Ectodermal cell (in vitro differentiated cells): ENCODE measurements around the gene COG3.

ENCODE experiments used
- H3K27ac ChIP-seq: 2 replicates; pipeline ENCODE4 v1.7.0; 2013; ENCODE audit warnings: mild to moderate bottlenecking, low read depth, low read length; ENCODE audit not compliant: insufficient read depth, poor library complexity, severe bottlenecking
- H3K27me3 ChIP-seq: 2 replicates; pipeline ENCODE4 v1.7.0; 2013; ENCODE audit warnings: mild to moderate bottlenecking, low read length; ENCODE audit not compliant: insufficient read depth, control insufficient read depth, poor library complexity, severe bottlenecking
- H3K36me3 ChIP-seq: one replicate; pipeline ENCODE4 v1.7.0; 2013; ENCODE audit warnings: low read length; ENCODE audit not compliant: control insufficient read depth, insufficient read depth
- H3K4me1 ChIP-seq: one replicate; pipeline ENCODE4 v1.7.0; 2013; ENCODE audit warnings: low read length; ENCODE audit not compliant: control insufficient read depth, insufficient read depth
- H3K4me3 ChIP-seq: 2 replicates; pipeline ENCODE4 v1.7.0; 2013; ENCODE audit warnings: low read depth, low read length, control low read depth; ENCODE audit not compliant: insufficient read depth
- H3K9me3 ChIP-seq: 2 replicates; pipeline ENCODE4 v1.7.0; 2013; ENCODE audit warnings: mild to moderate bottlenecking, low read length, moderate library complexity; ENCODE audit not compliant: control insufficient read depth
- WGBS, 2 experiments: methylation state at CpG; one replicate each; pipeline ENCODE4 v1.1.7; 2013; ENCODE audit warnings: missing lambda C conversion rate in 2 of 2; 5-methylcytosine and 5-hydroxymethylcytosine counted together

The COG3 gene

GRCh38 chr13:45503658-45504057 is 38.9 kb downstream of the COG3 start:
- Histone ChIP-seq H3K9me3 (no peaks in the 10 kb centered on the region), H3K27me3 (no peaks in the 10 kb centered on the region), H3K4me1 (no peaks in the 10 kb centered on the region), H3K4me3 (no peak overlapping the region), H3K27ac (no peak overlapping the region), H3K36me3 (peaks cover 24% of the 10 kb centered on the region)

DNA sequence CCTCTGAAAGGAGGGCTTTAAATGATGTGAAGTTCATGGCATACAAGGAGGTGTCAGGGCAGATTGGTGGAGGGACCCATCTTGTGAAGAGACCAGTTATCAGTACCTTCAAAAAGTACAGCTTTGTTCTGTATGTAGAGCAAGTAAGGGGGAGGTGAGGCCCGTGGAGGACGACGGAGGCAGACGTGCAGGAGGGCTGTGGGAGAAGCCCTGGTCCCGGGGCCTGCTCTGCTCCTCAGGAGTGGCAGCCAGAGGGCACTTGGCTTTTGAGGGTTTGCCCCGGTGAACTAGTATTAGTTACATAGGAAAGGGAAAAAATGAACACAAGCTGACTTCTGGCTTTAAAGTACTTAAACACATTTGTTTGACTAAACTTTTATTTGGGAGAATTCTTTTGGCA is 42.1 kb downstream of the COG3 start:
- WGBS, 2 experiments, result 94 to 97% methylated on average over 6 of the region's 6 CpGs
- peaks cover 25% of the 10 kb centered on the region for H3K36me3 ChIP-seq
- no peak overlapping the region for H3K27ac ChIP-seq
- H3K4me3 ChIP-seq, result no peak overlapping the region
- no peaks in the 10 kb centered on the region for H3K4me1 ChIP-seq
- no peaks in the 10 kb centered on the region for H3K9me3 ChIP-seq
- H3K27me3 ChIP-seq, result no peaks in the 10 kb centered on the region

DNA sequence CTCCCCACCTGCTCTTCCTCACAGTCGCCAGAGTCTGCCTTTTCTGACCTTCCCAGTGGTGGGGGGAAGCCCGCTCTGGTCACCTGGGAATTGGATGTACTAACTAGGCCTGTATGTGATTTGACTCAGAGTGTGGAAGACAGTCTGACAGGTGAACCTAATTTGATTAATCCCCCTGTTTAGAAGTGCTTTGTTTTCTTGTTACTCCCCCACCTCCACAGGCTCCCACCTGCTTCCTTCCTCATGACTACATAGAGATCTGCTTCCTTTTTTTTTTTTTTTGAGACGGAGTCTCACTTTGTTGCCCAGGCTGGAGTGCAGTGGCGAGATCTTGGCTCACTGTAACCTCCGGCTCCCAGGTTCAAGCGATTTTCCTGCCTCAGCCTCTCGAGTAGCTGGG is 44.0 kb downstream of the COG3 start:
- no peaks in the 10 kb centered on the region for H3K9me3 ChIP-seq
- H3K36me3 ChIP-seq, result peaks cover 22% of the 10 kb centered on the region
- H3K27ac ChIP-seq, result no peak overlapping the region
- no peaks in the 10 kb centered on the region for H3K4me1 ChIP-seq
- 91 to 92% methylated on average over 7 of the region's 7 CpGs for WGBS, 2 experiments
- H3K4me3 ChIP-seq, result no peak overlapping the region
- H3K27me3 ChIP-seq, result no peaks in the 10 kb centered on the region

DNA sequence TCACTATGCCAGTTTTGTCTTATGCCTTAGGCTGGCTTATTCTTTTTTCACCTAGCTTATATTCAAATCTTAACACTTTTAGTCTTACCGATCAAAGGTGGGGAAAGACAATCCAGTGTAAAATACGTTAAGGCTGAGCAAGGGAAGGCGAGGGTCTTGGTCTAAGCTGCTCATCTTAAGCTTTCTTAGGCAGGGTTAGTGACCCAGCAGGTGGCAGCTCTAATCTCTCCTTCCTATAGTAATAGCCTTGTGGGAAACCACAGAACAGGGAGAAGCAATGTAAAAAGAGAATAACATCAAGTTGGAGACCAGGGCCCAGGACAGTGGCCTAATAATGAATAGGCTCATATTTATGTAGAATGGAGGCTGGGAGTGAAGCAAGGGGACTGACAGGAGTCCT is 45.9 kb downstream of the COG3 start:
- Histone ChIP-seq H3K27me3 (no peaks in the 10 kb centered on the region), H3K27ac (no peak overlapping the region), H3K4me3 (no peak overlapping the region), H3K4me1 (no peaks in the 10 kb centered on the region), H3K9me3 (no peaks in the 10 kb centered on the region), H3K36me3 (peaks cover 16% of the 10 kb centered on the region)
- WGBS, 2 experiments, result 57 to 81% methylated on average over 3 of the region's 3 CpGs

DNA sequence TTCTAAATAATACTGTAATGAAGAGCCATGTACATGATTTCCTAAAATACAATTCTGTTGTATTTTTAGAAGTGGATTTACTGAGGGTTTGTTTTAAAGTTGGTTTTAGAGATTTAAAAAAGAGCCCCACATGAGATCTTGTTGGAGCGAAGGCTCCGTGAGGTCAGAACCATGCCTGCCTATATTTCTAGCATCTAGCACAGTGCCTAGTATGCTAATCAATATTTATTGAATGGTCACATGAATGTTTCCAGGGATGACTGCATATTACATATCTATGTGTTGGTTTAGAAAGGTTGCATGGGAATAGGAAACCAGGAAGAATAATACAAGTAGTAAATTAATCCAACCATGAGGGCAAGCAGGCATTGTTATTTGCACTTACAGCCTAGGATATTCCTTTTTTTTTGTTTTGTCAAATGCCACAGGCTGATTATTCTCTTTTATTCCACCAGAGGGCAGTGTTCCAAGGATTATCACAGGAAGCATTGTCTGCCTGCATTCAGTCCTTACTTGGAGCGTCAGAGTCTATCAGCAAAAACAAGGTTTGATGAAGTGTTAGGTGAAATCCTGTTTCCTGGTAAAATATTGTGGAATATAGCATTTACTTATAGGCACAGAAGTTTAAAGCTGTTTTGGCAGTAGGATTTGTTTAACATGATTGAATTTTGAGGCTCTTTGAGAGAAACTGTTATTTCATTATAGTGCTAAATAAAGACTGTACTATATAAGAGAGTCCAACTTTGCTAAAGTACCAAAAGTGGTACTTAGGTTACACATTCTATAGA is 46.8 kb downstream of the COG3 start:
- no peak overlapping the region for H3K27ac ChIP-seq
- no peak overlapping the region for H3K4me3 ChIP-seq
- no peaks in the 10 kb centered on the region for H3K9me3 ChIP-seq
- H3K27me3 ChIP-seq, result no peaks in the 10 kb centered on the region
- WGBS, 2 experiments, result 88% methylated on average over 3 of the region's 3 CpGs
- no peaks in the 10 kb centered on the region for H3K4me1 ChIP-seq
- H3K36me3 ChIP-seq, result peaks cover 20% of the 10 kb centered on the region

GRCh38 chr13:45512098-45512496 is 47.4 kb downstream of the COG3 start:
- no peak overlapping the region for H3K27ac ChIP-seq
- H3K36me3 ChIP-seq, result peaks cover 23% of the 10 kb centered on the region
- H3K9me3 ChIP-seq, result no peaks in the 10 kb centered on the region
- H3K4me3 ChIP-seq, result no peak overlapping the region
- H3K27me3 ChIP-seq, result no peaks in the 10 kb centered on the region
- no peaks in the 10 kb centered on the region for H3K4me1 ChIP-seq
- WGBS, 2 experiments, result 92 to 94% methylated on average over 1 of the region's 1 CpG

- peaks cover 34% of the 10 kb centered on the region for H3K36me3 ChIP-seq
- no peaks in the 10 kb centered on the region for H3K27me3 ChIP-seq
- H3K4me3 ChIP-seq, result no peak overlapping the region
- H3K27ac ChIP-seq, result no peak overlapping the region
- 100% methylated on average over 1 of the region's 2 CpGs; no CpG with 5 or more reads in 1 of the 2 experiments for WGBS, 2 experiments
- H3K9me3 ChIP-seq, result no peaks in the 10 kb centered on the region
- no peaks in the 10 kb centered on the region for H3K4me1 ChIP-seq
Observed at GRCh38 chr13:45516757-45517156, 52.0 kb downstream of the COG3 start.

GRCh38 chr13:45518525-45519245 is 53.9 kb downstream of the COG3 start:
- H3K27me3 ChIP-seq, result no peaks in the 10 kb centered on the region
- WGBS, 2 experiments, result 96 to 98% methylated on average over 4 of the region's 4 CpGs
- H3K4me3 ChIP-seq, result no peak overlapping the region
- H3K4me1 ChIP-seq, result no peaks in the 10 kb centered on the region
- H3K9me3 ChIP-seq, result no peaks in the 10 kb centered on the region
- H3K36me3 ChIP-seq, result peaks cover 23% of the 10 kb centered on the region
- H3K27ac ChIP-seq, result no peak overlapping the region

DNA sequence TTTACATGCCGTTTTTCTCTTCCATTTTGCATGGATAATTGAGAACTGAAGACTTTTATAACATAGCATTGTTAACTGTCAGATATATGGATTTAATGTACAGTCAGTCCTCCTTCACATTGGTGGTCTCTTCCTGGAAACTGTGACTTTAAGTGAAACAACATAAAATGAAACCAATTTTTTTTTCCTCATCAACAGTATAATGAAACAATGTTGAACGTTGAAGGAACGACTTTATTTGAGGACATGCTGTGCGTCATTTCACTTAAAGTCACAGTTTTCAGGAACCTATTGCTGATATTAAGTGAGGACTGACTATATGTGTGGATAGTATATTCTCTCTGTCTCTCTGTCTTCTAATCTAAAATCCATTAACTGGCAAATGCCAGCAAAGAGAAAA is 54.8 kb downstream of the COG3 start:
- Histone ChIP-seq H3K27me3 (no peaks in the 10 kb centered on the region), H3K4me1 (no peaks in the 10 kb centered on the region), H3K4me3 (no peak overlapping the region), H3K36me3 (peaks cover 23% of the 10 kb centered on the region), H3K9me3 (no peaks in the 10 kb centered on the region), H3K27ac (no peak overlapping the region)
- 98 to 100% methylated on average over 3 to 4 of the region's 4 CpGs for WGBS, 2 experiments

DNA sequence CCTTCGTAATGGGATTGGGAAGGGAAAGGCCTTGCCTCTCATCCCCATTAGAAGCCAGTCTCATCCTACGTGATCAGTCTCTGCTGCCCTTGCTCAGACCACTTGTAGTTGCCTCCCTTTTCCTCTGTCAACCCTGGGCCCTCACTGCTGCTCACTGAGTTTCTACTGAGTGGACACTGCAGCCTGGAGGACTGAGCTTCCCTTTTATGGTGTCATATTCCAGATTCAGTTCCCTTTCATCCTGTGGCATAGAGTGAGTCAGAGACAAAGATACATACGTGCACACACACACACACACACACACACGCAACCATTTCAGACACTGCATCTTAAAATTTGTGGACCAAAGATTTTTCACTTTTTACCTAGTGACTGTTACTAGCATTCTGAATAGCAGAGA is 56.6 kb downstream of the COG3 start:
- Histone ChIP-seq H3K4me1 (no peaks in the 10 kb centered on the region), H3K27ac (no peak overlapping the region), H3K4me3 (no peak overlapping the region), H3K27me3 (no peaks in the 10 kb centered on the region), H3K36me3 (peaks cover 21% of the 10 kb centered on the region), H3K9me3 (no peaks in the 10 kb centered on the region)
- 88 to 91% methylated on average over 4 of the region's 4 CpGs for WGBS, 2 experiments
